SU-DHL-6 (cell line): Measurements from ENCODE around the gene CRAT.
A peak's percentile ranks its signal among the peaks of the same experiment; 100 is the strongest.

Source experiments
- H2AFZ ChIP-seq: fragments of 200-600 bp; sonication (generic); 2 replicates; pipeline ENCODE4 v1.6.1; 2014; ENCODE audit warnings: low read depth, mild to moderate bottlenecking, moderate library complexity, mixed read lengths, antibody characterized with exemption, low read length; ENCODE audit not compliant: severe bottlenecking
- H3F3A ChIP-seq: fragments of 200-600 bp; shearing (Covaris generic); 2 replicates; pipeline ENCODE4 v1.6.0; 2016; ENCODE audit warnings: antibody characterized with exemption, mild to moderate bottlenecking; ENCODE audit not compliant: insufficient read depth
- H3K27ac ChIP-seq: fragments of 200-600 bp; sonication (generic); 2 replicates; pipeline ENCODE4 v1.5.1; 2016; ENCODE audit warnings: low read depth, mild to moderate bottlenecking, low read length, moderate library complexity, mixed read lengths
- H3K27me3 ChIP-seq: fragments of 200-600 bp; sonication (generic), shearing (Covaris generic); 2 replicates; pipeline ENCODE4 v1.6.0; 2014; ENCODE audit warnings: mild to moderate bottlenecking, low read length
- H3K36me3 ChIP-seq: fragments of 200-600 bp; sonication (generic); 2 replicates; pipeline ENCODE4 v1.6.1; 2014; ENCODE audit warnings: mild to moderate bottlenecking, low read length, mixed read lengths
- H3K4me2 ChIP-seq: fragments of 300-600, 200-600 bp; shearing (Covaris generic), sonication (generic); 2 replicates; pipeline ENCODE4 v1.6.0; 2014; ENCODE audit warnings: low read length, low read depth, mild to moderate bottlenecking; ENCODE audit not compliant: poor library complexity, severe bottlenecking
- H3K4me3 ChIP-seq: fragments of 200-600 bp; sonication (generic); 2 replicates; pipeline ENCODE4 v1.5.1; 2014; ENCODE audit warnings: antibody characterized with exemption, low read length, mild to moderate bottlenecking, mixed read lengths; ENCODE audit not compliant: insufficient read depth, poor library complexity, severe bottlenecking
- H3K79me2 ChIP-seq: fragments of 200-600 bp; sonication (generic); 2 replicates; pipeline ENCODE4 v1.6.1; 2014; ENCODE audit warnings: mild to moderate bottlenecking, low read length, moderate library complexity; ENCODE audit not compliant: insufficient read depth
- H3K9ac ChIP-seq: fragments of 200-600 bp; sonication (generic); 2 replicates; pipeline ENCODE4 v1.7.0; 2014; ENCODE audit warnings: mild to moderate bottlenecking, low read length
- H3K9me2 ChIP-seq: fragments of 200-600 bp; sonication (generic); replicated peaks from 2 replicates; pipeline ENCODE4 v1.6.1; 2014; ENCODE audit warnings: low read length; ENCODE audit not compliant: insufficient read depth
- H3K9me3 ChIP-seq: fragments of 200-600 bp; sonication (generic); 2 replicates; pipeline ENCODE4 v1.6.1; 2014; ENCODE audit warnings: low read length, mixed read lengths; ENCODE audit not compliant: insufficient read depth
- H4K20me1 ChIP-seq: fragments of 200-600 bp; sonication (generic); 2 replicates; pipeline ENCODE4 v1.6.1; 2014; ENCODE audit warnings: low read depth, mild to moderate bottlenecking, antibody characterized with exemption, low read length, moderate library complexity, mixed read lengths
- CTCF ChIP-seq: fragments of 200-600 bp; sonication (generic); IDR thresholded peaks from one replicate; pipeline ENCODE4 v1.5.1; 2017; ENCODE audit warnings: antibody characterized with exemption, mild to moderate bottlenecking, low read length, moderate library complexity; ENCODE audit not compliant: insufficient read depth, poor library complexity, severe bottlenecking
- EZH2phosphoT487 ChIP-seq: fragments of 200-600 bp; sonication (generic), shearing (Covaris generic); conservative IDR thresholded peaks from 2 replicates; pipeline ENCODE4 v1.6.1; 2018; ENCODE audit warnings: mild to moderate bottlenecking, antibody characterized with exemption, low read length, moderate library complexity, mixed read lengths

The CRAT gene

GRCh38 chr9:129145316-129145715 lies 34.7 kb upstream of the CRAT start:
- no peak overlapping the region for H3K4me2 ChIP-seq
- TF ChIP-seq CTCF (no peak), EZH2phosphoT487 (no peak)

GRCh38 chr9:129143031-129143927 lies 32.7 kb upstream of the CRAT start:
- no peaks in the 10 kb centered on the region for H3K79me2 ChIP-seq
- TF ChIP-seq EZH2phosphoT487 (no peak), CTCF (peak; percentile 91)
- H3K27ac ChIP-seq: no peak overlapping the region
- no peak overlapping the region for H3K4me2 ChIP-seq
- H3K36me3 ChIP-seq: no peaks in the 10 kb centered on the region
- H3K9ac ChIP-seq: no peak overlapping the region
- H2AFZ ChIP-seq: no peak overlapping the region
- H3K9me3 ChIP-seq: no peaks in the 10 kb centered on the region
- H3K4me3 ChIP-seq: no peak overlapping the region
- H3F3A ChIP-seq: peaks cover 3% of the 10 kb centered on the region; the same call in 1 of the 2 replicates
- no peaks in the 10 kb centered on the region for H4K20me1 ChIP-seq
- H3K27me3 ChIP-seq: no peaks in the 10 kb centered on the region
- no peaks in the 10 kb centered on the region for H3K9me2 ChIP-seq

More at GRCh38 chr9:129145316-129145715, 34.7 kb upstream of the CRAT start:
- Histone ChIP-seq H3K9me2 (no peaks in the 10 kb centered on the region), H4K20me1 (no peaks in the 10 kb centered on the region), H3K4me3 (no peak overlapping the region), H3K9me3 (no peaks in the 10 kb centered on the region), H3K27ac (no peak overlapping the region), H3K36me3 (no peaks in the 10 kb centered on the region), H3K9ac (no peak overlapping the region), H3F3A (peaks cover 3% of the 10 kb centered on the region; the same call in 1 of the 2 replicates), H2AFZ (no peak overlapping the region), H3K79me2 (no peaks in the 10 kb centered on the region), H3K27me3 (no peaks in the 10 kb centered on the region)

GRCh38 chr9:129142138-129142935 lies 31.7 kb upstream of the CRAT start:
- Histone ChIP-seq H3K36me3 (no peaks in the 10 kb centered on the region), H3K27ac (no peak overlapping the region), H3K9me2 (no peaks in the 10 kb centered on the region), H3K9ac (no peak overlapping the region), H4K20me1 (no peaks in the 10 kb centered on the region), H3K9me3 (no peaks in the 10 kb centered on the region), H3K79me2 (no peaks in the 10 kb centered on the region), H3K27me3 (no peaks in the 10 kb centered on the region), H3K4me2 (no peak overlapping the region), H2AFZ (no peak overlapping the region), H3F3A (peaks cover 3% of the 10 kb centered on the region; the same call in 1 of the 2 replicates), H3K4me3 (no peak overlapping the region)
- TF ChIP-seq CTCF: no peak
- no peak for TF ChIP-seq EZH2phosphoT487
